Measurements from ENCODE around the gene OR56A5.
A peak's percentile ranks its signal among the peaks of the same experiment; 100 is the strongest.

OR56A5 gene

GRCh38 chr11:5994791-5995190, 26.5 kb upstream of the OR56A5 start:
- Histone ChIP-seq H3K36me3 (no peaks in the 10 kb centered on the region), H3K4me1 (no peaks in the 10 kb centered on the region), H3K9me3 (no peaks in the 10 kb centered on the region), H3K27me3 (no peaks in the 10 kb centered on the region), H3K4me3 (ENCODE audit: low read depth, low read length) (no peak overlapping the region)
- no peak for DNase-seq
- TF ChIP-seq CTCF (IDR thresholded peaks at IDR 0.05; ENCODE audit: low read depth, low read length), result no peak

- Histone ChIP-seq H3K9me3 (no peaks in the 10 kb centered on the region), H3K27me3 (no peaks in the 10 kb centered on the region), H3K4me3 (ENCODE audit: low read depth, low read length) (no peak overlapping the region), H3K4me1 (no peaks in the 10 kb centered on the region), H3K36me3 (no peaks in the 10 kb centered on the region)
- no peak for DNase-seq
- TF ChIP-seq CTCF (IDR thresholded peaks at IDR 0.05; ENCODE audit: low read depth, low read length), result peak; percentile 48
Observed at GRCh38 chr11:5992604-5993251, 24.4 kb upstream of the OR56A5 start.

GRCh38 chr11:5992150-5992549, 23.9 kb upstream of the OR56A5 start:
- H3K36me3 ChIP-seq, result no peaks in the 10 kb centered on the region
- no peak for DNase-seq
- no peak for TF ChIP-seq CTCF (IDR thresholded peaks at IDR 0.05; ENCODE audit: low read depth, low read length)
- H3K9me3 ChIP-seq, result no peaks in the 10 kb centered on the region
- no peaks in the 10 kb centered on the region for H3K4me1 ChIP-seq
- H3K27me3 ChIP-seq, result no peaks in the 10 kb centered on the region
- H3K4me3 ChIP-seq (ENCODE audit: low read depth, low read length), result no peak overlapping the region

- H3K4me1 ChIP-seq, result no peaks in the 10 kb centered on the region
- H3K4me3 ChIP-seq (ENCODE audit: low read depth, low read length), result no peak overlapping the region
- no peaks in the 10 kb centered on the region for H3K36me3 ChIP-seq
- no peak for DNase-seq
- H3K27me3 ChIP-seq, result no peaks in the 10 kb centered on the region
- no peak for TF ChIP-seq CTCF (IDR thresholded peaks at IDR 0.05; ENCODE audit: low read depth, low read length)
- H3K9me3 ChIP-seq, result no peaks in the 10 kb centered on the region
Observed at GRCh38 chr11:5989203-5989602, 20.9 kb upstream of the OR56A5 start.

- no peaks in the 10 kb centered on the region for H3K36me3 ChIP-seq
- no peak for DNase-seq
- H3K27me3 ChIP-seq, result no peaks in the 10 kb centered on the region
- no peaks in the 10 kb centered on the region for H3K9me3 ChIP-seq
- no peak for TF ChIP-seq CTCF (IDR thresholded peaks at IDR 0.05; ENCODE audit: low read depth, low read length)
- no peak within 1 kb of the TSS for H3K4me3 ChIP-seq (ENCODE audit: low read depth, low read length)
- H3K4me1 ChIP-seq, result no peaks in the 10 kb centered on the region
Observed at GRCh38 chr11:5986885-5987284, 18.6 kb upstream of the OR56A5 start, which contains the start of gene OR52L1. Gene OR52L1, minus strand, starts transcription at chr11:5986985. Its CDS starts 55 bp downstream, at chr11:5986930.

- TF ChIP-seq CTCF (IDR thresholded peaks at IDR 0.05; ENCODE audit: low read depth, low read length), result no peak; the same call in 1 of the 2 replicates
- H3K4me1 ChIP-seq, result no peaks in the 10 kb centered on the region
- H3K9me3 ChIP-seq, result no peaks in the 10 kb centered on the region
- DNase-seq, result no peak
- no peaks in the 10 kb centered on the region for H3K36me3 ChIP-seq
- no peaks in the 10 kb centered on the region for H3K27me3 ChIP-seq
- H3K4me3 ChIP-seq (ENCODE audit: low read depth, low read length), result no peak overlapping the region
Observed at GRCh38 chr11:5983443-5983842, 15.1 kb upstream of the OR56A5 start.

Measured in BE2C (cell line).